GM18526 (cell line): ENCODE results near the gene JAG2.

Experiments used
- POLR2A ChIP-seq: IDR thresholded peaks from 3 replicates; pipeline ENCODE4 v1.6.1; 2011; ENCODE audit not compliant: insufficient read length; ENCODE audit errors: extremely low read depth

Gene JAG2

DNA sequence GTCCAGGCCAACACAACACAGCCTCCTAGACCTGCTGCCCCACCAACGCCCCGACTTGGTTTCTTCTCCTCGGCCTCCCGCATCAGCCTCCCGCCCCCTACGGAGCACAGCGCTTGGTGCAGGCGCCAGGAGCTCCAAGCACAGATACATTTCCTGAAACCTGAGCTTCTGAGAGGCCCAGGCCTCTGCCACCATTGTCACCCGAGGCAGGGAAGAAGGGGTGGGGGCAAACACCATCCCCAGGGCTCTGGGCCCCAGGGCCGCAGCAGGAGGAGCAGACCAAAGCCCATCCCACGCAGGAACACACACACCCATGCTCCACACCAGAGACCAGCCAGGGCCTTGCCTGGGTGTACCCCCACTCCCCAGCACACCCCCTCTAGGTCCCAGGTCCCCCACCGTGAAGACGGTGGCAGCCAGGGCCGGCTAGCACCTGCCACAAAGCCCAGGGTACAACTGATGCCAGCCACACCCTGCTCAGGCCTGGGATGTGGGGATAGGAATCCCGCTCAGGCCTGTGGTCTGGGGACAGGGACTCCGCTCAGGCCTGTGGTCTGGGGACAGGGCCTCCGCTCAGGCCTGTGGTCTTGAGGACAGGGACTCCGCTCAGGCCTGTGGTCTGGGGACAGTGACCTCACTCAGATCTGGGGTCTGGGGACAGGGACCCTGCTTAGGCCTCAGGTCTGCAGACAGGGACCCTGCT lies 5.4 kb downstream of the JAG2 start:
- TF ChIP-seq POLR2A: no peak

GRCh38 chr14:105162669-105162979 lies 6.0 kb downstream of the JAG2 start:
- TF ChIP-seq POLR2A: no peak

GRCh38 chr14:105161964-105162668 lies 6.5 kb downstream of the JAG2 start:
- no peak for TF ChIP-seq POLR2A

GRCh38 chr14:105161309-105161708 lies 7.3 kb downstream of the JAG2 start:
- TF ChIP-seq POLR2A: no peak

DNA sequence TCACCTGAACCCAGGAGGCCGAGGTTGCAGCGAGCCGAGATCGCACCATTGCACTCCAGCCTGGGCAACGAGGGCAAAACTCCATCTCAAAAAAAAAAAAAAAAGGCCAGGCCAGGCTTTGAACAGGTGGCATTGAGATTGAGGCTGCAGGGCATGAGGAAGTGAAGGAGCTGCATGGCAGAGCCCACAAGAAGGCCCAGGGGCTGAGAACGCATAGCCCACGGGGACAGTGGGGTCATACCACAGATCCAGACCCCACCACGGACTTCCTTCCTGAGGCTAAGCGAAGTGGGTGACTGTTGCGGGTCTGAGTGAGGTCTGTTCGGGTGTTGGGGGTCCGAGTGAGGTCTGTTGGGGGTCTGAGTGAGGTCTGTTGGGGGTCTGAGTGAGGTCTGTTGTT lies 7.8 kb downstream of the JAG2 start:
- TF ChIP-seq POLR2A: no peak

- TF ChIP-seq POLR2A: no peak
Measured at GRCh38 chr14:105159344-105159743, 9.2 kb downstream of the JAG2 start.

GRCh38 chr14:105158794-105159193 lies 9.8 kb downstream of the JAG2 start:
- no peak for TF ChIP-seq POLR2A

DNA sequence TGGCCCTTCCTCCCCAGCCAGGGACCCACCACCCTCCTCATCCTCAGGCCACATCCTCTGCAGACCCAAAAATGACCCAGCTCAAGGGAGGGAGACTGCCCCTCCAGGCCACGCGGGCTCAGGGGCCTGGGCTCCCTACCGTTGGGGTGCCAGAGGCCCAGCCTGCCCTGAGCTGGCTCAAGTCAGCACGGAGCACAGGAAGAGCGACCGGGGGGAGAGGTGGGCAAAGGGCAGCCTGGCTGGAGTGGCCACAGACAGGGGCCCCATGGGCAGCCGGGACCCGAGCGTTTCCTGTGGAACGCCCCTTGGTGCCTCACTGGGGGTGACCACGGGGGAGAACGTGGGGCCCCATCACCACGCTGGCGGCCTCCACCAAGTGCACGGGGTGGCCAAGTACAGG lies 10.7 kb downstream of the JAG2 start:
- TF ChIP-seq POLR2A: no peak

- TF ChIP-seq POLR2A: no peak
Measured at GRCh38 chr14:105156414-105157375, 11.9 kb downstream of the JAG2 start.

GRCh38 chr14:105155681-105156413 lies 12.7 kb downstream of the JAG2 start:
- TF ChIP-seq POLR2A: no peak

DNA sequence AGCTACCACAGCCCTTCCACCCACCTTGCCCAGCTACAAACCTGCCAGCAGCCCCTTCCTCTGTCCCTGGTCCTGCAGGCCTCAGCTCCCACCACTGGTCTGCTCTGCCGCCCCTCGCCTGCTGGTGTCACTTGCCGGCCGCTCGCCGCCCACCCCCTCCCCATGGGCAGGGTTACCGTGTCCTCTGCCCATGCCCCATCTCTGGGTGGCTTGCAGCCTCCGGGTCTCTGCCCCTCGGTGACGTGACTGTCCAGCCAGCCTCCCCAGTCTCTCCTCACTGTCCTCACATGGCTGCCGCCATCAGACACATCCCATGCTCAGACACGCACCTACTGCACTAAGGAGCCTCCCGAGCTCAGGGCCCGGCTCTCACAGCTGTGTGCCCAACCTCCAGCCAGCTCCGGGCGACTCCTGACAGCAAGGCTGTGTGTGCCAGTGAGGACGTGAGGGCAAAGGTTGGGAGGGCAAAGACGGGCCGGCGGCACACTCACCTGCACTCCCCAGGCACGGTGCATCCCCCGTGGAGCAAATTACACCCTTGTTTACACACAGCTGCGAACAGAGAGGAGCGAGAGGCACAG lies 13.4 kb downstream of the JAG2 start:
- no peak for TF ChIP-seq POLR2A

GRCh38 chr14:105154476-105154871 lies 14.1 kb downstream of the JAG2 start:
- no peak for TF ChIP-seq POLR2A

GRCh38 chr14:105153739-105154475 lies 14.7 kb downstream of the JAG2 start:
- no peak for TF ChIP-seq POLR2A

DNA sequence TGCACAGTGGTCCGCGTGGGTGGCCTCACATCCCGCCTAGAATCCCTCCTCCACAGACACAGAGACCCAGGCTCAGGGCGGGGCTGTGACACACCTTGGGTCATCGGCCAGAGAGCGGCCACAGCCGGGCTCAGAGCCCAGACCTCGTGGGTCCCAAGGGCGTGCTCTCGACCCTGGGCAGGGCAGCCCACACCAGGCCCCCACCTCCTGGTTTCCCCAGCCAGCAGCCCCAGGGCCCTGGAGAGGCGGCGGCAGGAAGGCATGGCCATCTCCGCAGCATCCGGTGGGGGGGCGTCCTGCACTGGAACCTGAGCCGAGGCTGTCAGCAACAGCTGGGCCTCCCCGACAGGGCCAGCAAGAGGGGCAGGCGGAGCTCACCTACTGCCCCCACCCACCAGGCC lies 15.2 kb downstream of the JAG2 start:
- no peak for TF ChIP-seq POLR2A
